G401.6 (cell line): Measurements from ENCODE around the gene COL4A5.
"Not testable (repeated sequence)": the region's sequence is repeated elsewhere in the genome, so short reads cannot be mapped to it uniquely, and the experiment has no call there.

Experiments
- FAIRE-seq: peaks from 2 replicates; lab custom pipeline; 2012; peaks lifted over from hg19 to GRCh38; lab: Jason Lieb, UNC

Gene COL4A5

GRCh38 chrX:108456971-108457477, 17.4 kb downstream of the COL4A5 start:
- FAIRE-seq: no peak

- no peak for FAIRE-seq
These were observed 25.0 kb downstream of the COL4A5 start for GRCh38 chrX:108464604-108465003.

- FAIRE-seq: no peak
These were observed 28.8 kb downstream of the COL4A5 start for GRCh38 chrX:108468486-108468885.

GRCh38 chrX:108473979-108474378, 34.3 kb downstream of the COL4A5 start:
- no peak for FAIRE-seq

- FAIRE-seq: not testable (repeated sequence)
These were observed 41.9 kb downstream of the COL4A5 start for GRCh38 chrX:108481528-108481927.

- no peak for FAIRE-seq
These were observed 44.6 kb downstream of the COL4A5 start for GRCh38 chrX:108484251-108484650.

GRCh38 chrX:108485960-108486359, 46.3 kb downstream of the COL4A5 start:
- no peak for FAIRE-seq

GRCh38 chrX:108494406-108495090, 54.9 kb downstream of the COL4A5 start:
- no peak for FAIRE-seq

GRCh38 chrX:108511721-108512120, 72.1 kb downstream of the COL4A5 start:
- FAIRE-seq: no peak

GRCh38 chrX:108516184-108516583, 76.5 kb downstream of the COL4A5 start:
- FAIRE-seq: no peak

GRCh38 chrX:108527724-108528123, 88.1 kb downstream of the COL4A5 start:
- FAIRE-seq: no peak

- FAIRE-seq: peak; percentile 91
These were observed 97.4 kb downstream of the COL4A5 start for GRCh38 chrX:108537005-108537404.

GRCh38 chrX:108541286-108541685, 101.6 kb downstream of the COL4A5 start:
- no peak for FAIRE-seq

GRCh38 chrX:108557580-108557979, 117.9 kb downstream of the COL4A5 start:
- no peak for FAIRE-seq

- no peak for FAIRE-seq
These were observed 118.6 kb downstream of the COL4A5 start for GRCh38 chrX:108558217-108558616.

- no peak for FAIRE-seq
These were observed 133.5 kb downstream of the COL4A5 start for GRCh38 chrX:108573136-108573535.

- no peak for FAIRE-seq
These were observed 142.5 kb downstream of the COL4A5 start for GRCh38 chrX:108582151-108582550.

GRCh38 chrX:108584617-108585211, 145.1 kb downstream of the COL4A5 start:
- peak; percentile 56 for FAIRE-seq

- FAIRE-seq: peak; percentile 77
These were observed 150.9 kb downstream of the COL4A5 start for GRCh38 chrX:108590496-108590895.

GRCh38 chrX:108601276-108601675, 161.6 kb downstream of the COL4A5 start:
- no peak for FAIRE-seq

- no peak for FAIRE-seq
These were observed 170.5 kb downstream of the COL4A5 start for GRCh38 chrX:108610141-108610540.

- FAIRE-seq: no peak
These were observed 175.0 kb downstream of the COL4A5 start for GRCh38 chrX:108614616-108615015.

- no peak for FAIRE-seq
These were observed 201.2 kb downstream of the COL4A5 start for GRCh38 chrX:108640817-108641216.
